SJCRH30 (cell line): ENCODE data around the gene IFFO2. TPM values are rescaled to one million over a fixed set of nuclear protein-coding genes. Genes with fewer than 3 reads are reported as not detected.

Experiments
- DNase-seq, 2 experiments: peaks; one replicate each; pipeline ENCODE4 v3.0.0-alpha.2; 2015 to 2020
- H3K27ac ChIP-seq: fragments of 250-450 bp; sonication (Bioruptor Pico); 2 replicates; pipeline ENCODE4 v1.5.1; 2020; ENCODE audit warnings: mild to moderate bottlenecking, moderate library complexity
- H3K27me3 ChIP-seq: fragments of 250-450 bp; sonication (Bioruptor Pico); 2 replicates; pipeline ENCODE4 v1.5.1; 2020; ENCODE audit warnings: mild to moderate bottlenecking, moderate library complexity
- H3K36me3 ChIP-seq: fragments of 250-450 bp; sonication (Bioruptor Pico); 2 replicates; pipeline ENCODE4 v1.5.1; 2020; ENCODE audit warnings: mild to moderate bottlenecking, moderate library complexity
- H3K4me1 ChIP-seq: fragments of 250-450 bp; sonication (Bioruptor Pico); 2 replicates; pipeline ENCODE4 v1.5.1; 2020; ENCODE audit warnings: mild to moderate bottlenecking, moderate library complexity
- H3K4me3 ChIP-seq: fragments of 250-450 bp; sonication (Bioruptor Pico); 2 replicates; pipeline ENCODE4 v1.5.1; 2020; ENCODE audit warnings: mild to moderate bottlenecking, moderate library complexity
- H3K9me3 ChIP-seq: fragments of 250-450 bp; sonication (Bioruptor Pico); replicated peaks from 2 replicates; pipeline ENCODE4 v1.5.1; 2020; ENCODE audit warnings: mild to moderate bottlenecking, moderate library complexity
- total RNA-seq: library from RNA; depleted of rRNA; stranded (reverse); fragments of >200 nt; shearing (Covaris generic); gene quantifications from 2 replicates; pipeline ENCODE4 v1.2.3, GENCODE V29; 2014

Gene IFFO2
- total RNA-seq, 1 experiment from 2014 or later: 5.9 TPM

DNA sequence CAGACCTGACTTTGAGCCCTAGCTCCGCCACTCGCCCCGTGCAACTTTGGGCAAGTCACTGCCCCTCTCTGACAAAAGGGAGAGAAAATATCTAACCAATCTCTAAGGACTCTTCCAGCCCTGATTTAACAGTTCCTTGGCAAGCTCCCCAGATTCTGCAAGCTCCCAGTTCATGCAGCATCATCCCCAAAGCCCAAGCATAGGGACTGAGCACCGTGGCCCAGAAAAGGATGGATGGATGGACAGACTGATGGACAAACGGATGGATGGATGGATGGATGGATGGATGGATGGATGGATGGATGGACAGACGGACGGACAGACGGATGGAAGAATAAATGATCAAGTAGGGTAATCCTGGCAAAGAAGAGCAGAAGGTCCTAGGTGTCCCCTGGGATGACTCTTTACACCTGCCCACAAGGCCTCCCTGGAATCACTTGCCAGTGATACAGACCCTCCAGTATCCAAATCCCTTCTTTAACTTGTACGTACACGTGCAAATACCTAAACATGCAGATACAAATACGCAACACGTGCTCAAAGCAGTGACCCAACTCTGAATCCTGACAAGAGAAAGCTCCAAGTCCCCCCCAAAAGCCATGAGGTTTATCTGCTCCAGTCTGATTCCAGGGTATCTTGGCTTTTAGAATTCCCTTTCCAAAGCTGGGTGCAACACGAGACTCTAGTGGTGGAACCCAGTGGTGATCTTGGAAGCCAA is 16.0 kb downstream of the IFFO2 start:
- Histone ChIP-seq H3K27me3 (no peaks in the 10 kb centered on the region), H3K4me1 (peaks cover 43% of the 10 kb centered on the region), H3K36me3 (no peaks in the 10 kb centered on the region), H3K27ac (peak overlapping the region; percentile 76), H3K4me3 (no peak overlapping the region), H3K9me3 (no peaks in the 10 kb centered on the region)
- DNase-seq: no peak

DNA sequence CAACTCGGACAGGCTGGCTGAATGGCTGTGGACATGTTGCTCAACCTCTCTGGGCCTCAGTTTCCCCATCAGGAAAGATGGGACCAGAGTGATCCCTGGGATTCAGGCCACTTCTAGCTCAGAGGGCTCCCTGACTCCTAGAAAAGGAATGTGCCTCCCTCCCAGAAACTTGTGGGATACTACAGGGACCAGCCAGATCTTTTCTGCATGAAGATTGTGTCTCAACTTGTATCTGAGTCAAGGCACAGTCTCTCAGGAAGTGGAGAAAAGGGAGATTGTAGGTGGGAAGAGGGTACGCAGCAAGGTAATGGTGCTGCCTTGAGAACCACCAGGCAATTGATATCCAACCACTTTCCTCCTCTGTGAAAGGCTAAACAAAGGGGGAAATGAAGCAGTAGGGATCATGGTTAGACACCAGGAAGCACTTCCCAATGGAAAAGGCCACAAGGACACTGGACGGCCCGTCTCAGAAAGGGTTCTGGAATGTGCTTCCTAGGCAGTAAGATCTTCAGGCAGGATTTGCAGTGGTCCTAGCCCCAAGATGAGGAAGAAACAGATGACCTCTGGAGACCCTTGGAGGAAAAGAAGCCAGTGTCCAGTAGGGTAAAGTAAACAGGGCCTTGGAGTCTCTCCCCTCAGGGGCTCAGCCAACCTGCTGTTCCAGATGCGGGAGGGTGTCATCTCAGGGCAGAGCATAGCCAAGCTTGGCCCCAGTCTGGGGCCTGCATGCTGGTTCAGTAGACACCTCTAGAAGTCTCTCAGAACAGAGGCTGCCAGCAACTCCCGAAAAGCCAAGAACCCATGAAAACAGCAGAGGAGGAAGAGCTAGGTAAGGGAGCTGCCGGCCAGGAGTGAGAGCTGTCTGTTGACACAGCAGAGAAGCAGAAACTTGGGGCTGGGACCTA is 16.8 kb downstream of the IFFO2 start:
- Histone ChIP-seq H3K9me3 (no peaks in the 10 kb centered on the region), H3K4me1 (peaks cover 43% of the 10 kb centered on the region), H3K36me3 (no peaks in the 10 kb centered on the region), H3K27ac (no peak overlapping the region), H3K27me3 (no peaks in the 10 kb centered on the region), H3K4me3 (no peak overlapping the region)
- no peak for DNase-seq

DNA sequence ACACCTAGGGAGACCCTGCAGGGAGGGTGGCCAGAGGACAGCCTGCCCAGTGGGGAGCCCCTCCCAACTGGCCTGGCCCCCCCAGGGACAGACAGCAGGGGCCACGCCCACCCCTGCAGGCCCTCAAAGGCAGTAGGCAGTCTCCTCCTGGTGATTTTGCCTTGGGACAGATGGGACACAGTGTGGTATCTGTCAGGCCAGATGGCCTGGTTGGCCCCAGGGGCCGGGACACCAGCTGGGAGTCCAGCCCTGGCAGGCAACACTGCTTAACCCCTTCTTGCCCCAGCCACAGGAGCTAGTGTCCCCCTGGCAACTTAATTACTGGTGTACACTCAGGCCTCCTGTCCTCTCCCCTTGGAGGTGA is 17.8 kb downstream of the IFFO2 start:
- Histone ChIP-seq H3K4me3 (no peak overlapping the region), H3K27me3 (no peaks in the 10 kb centered on the region), H3K4me1 (peaks cover 43% of the 10 kb centered on the region), H3K9me3 (no peaks in the 10 kb centered on the region), H3K27ac (no peak overlapping the region), H3K36me3 (no peaks in the 10 kb centered on the region)
- peak; percentile 74 to 81 for DNase-seq

DNA sequence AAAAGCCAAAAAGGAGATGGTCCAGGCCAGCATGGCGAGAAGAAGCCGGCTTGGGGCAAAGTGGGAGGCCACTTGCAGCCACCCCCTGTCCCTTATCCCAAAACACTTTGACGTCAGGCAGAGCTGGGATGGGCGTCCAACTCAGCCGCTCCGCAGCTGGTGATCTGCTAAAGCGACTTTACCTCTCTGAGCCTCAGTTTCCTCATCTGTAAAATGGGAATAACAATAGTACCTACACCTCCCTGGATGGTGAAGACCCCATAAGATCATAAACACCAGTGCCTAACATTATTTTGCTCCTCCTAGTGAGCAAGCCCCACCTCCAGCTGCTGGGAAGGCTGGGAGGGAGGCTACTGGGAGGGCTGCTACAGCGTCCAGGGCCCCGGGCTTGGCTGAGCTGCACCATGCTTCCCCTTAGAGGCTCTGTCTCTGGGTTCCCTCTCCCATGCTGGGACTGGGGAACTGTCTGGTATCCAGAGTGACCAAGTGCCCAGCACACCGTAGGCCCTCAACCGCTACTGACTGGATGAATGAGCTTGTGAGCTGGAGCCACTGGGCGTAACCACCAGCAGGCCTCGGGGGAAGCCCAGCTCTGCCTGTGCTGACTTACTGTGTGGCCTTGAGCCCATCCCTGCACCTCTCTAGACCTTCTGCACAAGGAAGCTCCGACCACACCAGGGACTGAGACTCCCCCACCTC is 18.3 kb downstream of the IFFO2 start:
- peak; percentile 57 to 70 for DNase-seq
- no peak overlapping the region for H3K27ac ChIP-seq
- H3K4me1 ChIP-seq: peaks cover 43% of the 10 kb centered on the region
- H3K36me3 ChIP-seq: no peaks in the 10 kb centered on the region
- no peaks in the 10 kb centered on the region for H3K27me3 ChIP-seq
- no peak overlapping the region for H3K4me3 ChIP-seq
- no peaks in the 10 kb centered on the region for H3K9me3 ChIP-seq

DNA sequence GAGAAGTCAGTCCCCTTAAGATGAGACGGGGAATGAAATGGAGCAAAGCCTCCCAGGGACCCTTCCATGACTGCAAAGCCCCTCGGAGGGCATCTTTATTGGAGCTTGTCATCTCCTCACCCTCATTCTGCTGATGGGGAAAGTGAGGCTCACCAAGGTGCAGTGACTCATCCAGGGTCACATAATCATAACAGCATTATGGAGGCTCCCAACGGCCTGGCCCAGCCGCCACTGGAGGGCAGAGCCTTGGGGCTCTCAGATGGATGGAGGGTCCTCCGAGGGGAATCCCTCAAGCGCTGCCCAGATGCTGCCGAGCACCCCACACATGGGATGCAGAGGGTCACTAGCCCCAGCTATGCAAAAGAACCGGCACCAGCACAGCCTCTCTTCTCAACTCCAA is 18.9 kb downstream of the IFFO2 start:
- DNase-seq: no peak
- H3K27me3 ChIP-seq: no peaks in the 10 kb centered on the region
- no peak overlapping the region for H3K4me3 ChIP-seq
- H3K36me3 ChIP-seq: no peaks in the 10 kb centered on the region
- H3K27ac ChIP-seq: no peak overlapping the region
- H3K9me3 ChIP-seq: no peaks in the 10 kb centered on the region
- peaks cover 43% of the 10 kb centered on the region for H3K4me1 ChIP-seq

DNA sequence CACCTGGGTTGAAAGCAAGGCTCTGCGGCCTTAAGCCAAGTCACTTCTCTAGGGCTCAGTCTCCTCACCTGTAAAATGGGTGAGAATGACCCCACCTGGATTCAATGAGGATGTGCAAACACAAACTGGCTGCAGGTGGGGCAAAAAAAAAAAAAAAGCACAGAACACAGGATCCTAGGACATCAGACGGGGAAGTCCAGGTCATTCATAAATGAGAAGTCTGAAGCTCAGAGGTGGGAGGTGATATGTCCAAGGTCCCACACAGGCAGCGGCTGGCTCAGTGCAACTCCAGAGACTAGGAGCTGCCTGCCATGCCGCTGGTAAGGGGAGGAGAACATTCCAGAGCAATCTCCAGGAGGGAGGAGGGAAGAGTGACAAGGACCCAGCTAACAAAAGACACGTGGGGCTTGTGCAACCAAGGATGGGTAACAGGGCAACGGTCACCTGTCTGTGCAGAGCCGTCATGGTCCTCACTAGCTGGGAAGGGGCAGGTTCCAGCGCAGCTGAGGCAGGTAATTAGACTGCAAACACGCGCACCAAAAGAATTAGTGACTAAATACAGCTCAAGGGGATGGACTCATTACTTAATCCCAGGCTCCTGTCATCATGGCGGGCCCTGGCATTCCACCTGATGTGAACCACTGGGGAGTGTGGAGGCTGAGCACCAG is 19.5 kb downstream of the IFFO2 start:
- no peaks in the 10 kb centered on the region for H3K36me3 ChIP-seq
- no peaks in the 10 kb centered on the region for H3K27me3 ChIP-seq
- H3K27ac ChIP-seq: no peak overlapping the region
- no peak overlapping the region for H3K4me3 ChIP-seq
- no peaks in the 10 kb centered on the region for H3K9me3 ChIP-seq
- peaks cover 39% of the 10 kb centered on the region for H3K4me1 ChIP-seq
- no peak for DNase-seq

DNA sequence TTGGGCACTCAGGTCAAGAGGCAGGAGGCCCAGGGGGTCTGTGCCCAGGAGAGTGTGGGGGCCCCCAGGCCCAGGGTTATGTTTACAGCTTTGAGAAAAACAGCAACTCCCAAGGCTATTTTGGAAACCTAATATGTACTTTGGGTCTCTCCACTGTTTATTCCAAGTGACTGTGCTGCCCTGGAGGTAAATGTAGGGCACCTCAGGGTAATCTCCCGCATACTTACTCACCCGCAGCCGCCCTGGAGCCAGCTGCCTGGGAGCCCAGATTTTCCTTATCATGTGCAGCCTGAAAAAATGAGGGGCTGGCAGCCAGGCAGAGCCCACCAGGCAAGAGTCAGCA is 20.0 kb downstream of the IFFO2 start:
- Histone ChIP-seq H3K4me3 (no peak overlapping the region), H3K4me1 (peaks cover 34% of the 10 kb centered on the region), H3K36me3 (no peaks in the 10 kb centered on the region), H3K27ac (no peak overlapping the region), H3K27me3 (no peaks in the 10 kb centered on the region), H3K9me3 (no peaks in the 10 kb centered on the region)
- no peak for DNase-seq

DNA sequence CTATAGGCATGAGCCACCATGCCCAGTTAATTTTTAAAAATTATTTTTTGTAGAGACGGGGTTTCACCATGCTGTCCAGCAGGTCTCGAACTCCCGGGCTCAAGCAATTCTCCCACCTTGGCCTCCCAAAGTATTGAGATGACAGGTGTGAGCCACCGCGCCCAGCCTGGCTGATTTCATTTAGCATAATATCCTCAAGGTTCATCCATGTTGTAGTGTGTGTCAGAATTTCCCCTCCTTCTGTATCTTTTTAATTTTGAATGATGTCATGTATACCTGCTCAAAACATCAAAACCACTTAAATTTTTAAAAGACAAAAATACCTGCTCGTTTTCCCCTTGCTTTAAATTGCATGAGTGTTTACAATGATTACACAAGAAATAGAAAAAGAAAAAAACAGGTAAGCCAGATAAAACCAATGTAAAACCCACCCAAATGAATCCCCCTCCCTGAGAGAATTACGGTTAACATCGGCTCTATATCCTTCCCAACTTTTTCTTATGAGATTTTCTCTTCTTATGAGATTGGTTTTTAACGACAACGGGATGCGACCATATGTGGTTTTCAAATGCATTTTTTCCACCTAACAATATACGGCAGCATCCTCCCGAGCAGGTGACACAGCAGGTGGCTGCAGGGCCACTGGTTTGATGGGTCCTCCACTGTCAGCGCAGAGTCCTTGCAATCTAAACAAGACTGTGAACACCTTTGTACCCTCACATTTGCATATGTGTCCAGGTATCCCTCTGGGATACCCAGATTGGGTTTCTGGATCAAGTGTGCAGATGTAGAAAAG is 22.1 kb downstream of the IFFO2 start:
- Histone ChIP-seq H3K27me3 (peaks cover 3% of the 10 kb centered on the region; the same call in 1 of the 2 replicates), H3K9me3 (no peaks in the 10 kb centered on the region), H3K4me1 (peaks cover 21% of the 10 kb centered on the region), H3K27ac (no peak overlapping the region), H3K4me3 (no peak overlapping the region), H3K36me3 (no peaks in the 10 kb centered on the region)
- DNase-seq: no peak

DNA sequence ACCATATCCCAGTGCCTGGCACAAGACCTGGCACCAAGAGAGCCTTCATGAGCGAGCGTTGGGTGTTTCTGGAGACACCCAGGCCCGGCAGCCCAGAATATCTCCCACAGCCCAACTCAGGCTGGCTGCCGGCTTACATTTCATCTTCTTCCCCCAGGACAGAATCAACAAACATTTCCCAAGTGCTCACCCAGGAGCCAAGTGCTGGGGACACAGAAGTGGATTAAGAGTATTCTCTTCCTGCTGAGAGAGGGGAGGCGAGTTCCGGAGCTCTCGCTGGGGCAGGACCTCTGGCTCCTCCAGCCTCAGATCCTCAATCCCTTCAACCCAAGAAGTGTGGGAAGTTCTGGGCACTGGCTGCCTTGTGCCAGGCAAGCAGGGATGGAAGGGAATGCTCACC is 23.6 kb downstream of the IFFO2 start:
- H3K9me3 ChIP-seq: no peaks in the 10 kb centered on the region
- no peak for DNase-seq
- H3K36me3 ChIP-seq: no peaks in the 10 kb centered on the region

DNA sequence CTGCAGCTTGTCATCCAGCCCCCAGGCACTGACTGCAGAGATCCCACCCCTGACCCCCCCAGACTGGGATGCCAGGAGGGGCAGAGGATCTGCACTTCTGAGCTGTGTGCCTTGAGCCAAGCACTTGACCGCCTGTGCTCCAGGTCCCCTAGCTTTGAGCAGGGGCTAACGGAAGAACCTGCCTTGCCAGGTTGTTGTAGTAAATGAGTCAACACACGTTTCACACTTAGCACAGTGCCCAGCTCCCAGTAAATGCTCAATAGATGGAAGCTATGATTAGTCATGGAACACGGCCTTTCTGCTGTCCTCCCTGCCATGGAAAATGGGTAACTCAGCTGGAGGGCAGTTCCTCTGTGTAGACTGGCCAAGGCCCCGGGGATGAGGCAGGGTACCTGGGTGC is 24.1 kb downstream of the IFFO2 start:
- H3K9me3 ChIP-seq: no peaks in the 10 kb centered on the region
- H3K27ac ChIP-seq: no peak overlapping the region
- H3K4me3 ChIP-seq: no peak overlapping the region
- H3K4me1 ChIP-seq: peaks cover 18% of the 10 kb centered on the region
- peaks cover 3% of the 10 kb centered on the region; the same call in 1 of the 2 replicates for H3K27me3 ChIP-seq
- no peak for DNase-seq
- H3K36me3 ChIP-seq: no peaks in the 10 kb centered on the region

More for the DNA sequence above, 23.6 kb downstream of the IFFO2 start:
- peaks cover 13% of the 10 kb centered on the region for H3K4me1 ChIP-seq
- H3K27me3 ChIP-seq: peaks cover 3% of the 10 kb centered on the region; the same call in 1 of the 2 replicates
- no peak overlapping the region for H3K27ac ChIP-seq
- no peak overlapping the region for H3K4me3 ChIP-seq

DNA sequence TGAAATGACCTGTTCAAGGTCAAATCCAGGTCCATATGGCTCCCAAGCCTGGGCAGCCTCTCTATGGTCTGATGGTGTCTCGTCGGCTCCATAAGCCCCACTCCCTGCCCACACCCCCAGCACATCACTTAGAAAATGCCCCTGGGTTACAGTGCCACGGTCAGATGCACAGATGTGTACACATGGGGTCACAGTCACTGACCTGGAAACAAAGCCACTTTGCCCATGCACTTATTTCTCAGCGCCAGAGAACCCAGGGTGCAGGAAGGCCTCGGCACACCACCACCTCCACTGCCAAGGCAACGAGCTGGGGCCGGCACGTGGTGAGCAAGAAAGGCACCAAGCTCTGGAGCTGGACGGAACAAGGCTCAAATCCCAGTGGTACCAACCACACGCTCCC is 24.7 kb downstream of the IFFO2 start:
- Histone ChIP-seq H3K27ac (no peak overlapping the region), H3K27me3 (peaks cover 3% of the 10 kb centered on the region; the same call in 1 of the 2 replicates), H3K9me3 (no peaks in the 10 kb centered on the region), H3K4me1 (peaks cover 24% of the 10 kb centered on the region), H3K36me3 (no peaks in the 10 kb centered on the region), H3K4me3 (no peak overlapping the region)
- no peak for DNase-seq

DNA sequence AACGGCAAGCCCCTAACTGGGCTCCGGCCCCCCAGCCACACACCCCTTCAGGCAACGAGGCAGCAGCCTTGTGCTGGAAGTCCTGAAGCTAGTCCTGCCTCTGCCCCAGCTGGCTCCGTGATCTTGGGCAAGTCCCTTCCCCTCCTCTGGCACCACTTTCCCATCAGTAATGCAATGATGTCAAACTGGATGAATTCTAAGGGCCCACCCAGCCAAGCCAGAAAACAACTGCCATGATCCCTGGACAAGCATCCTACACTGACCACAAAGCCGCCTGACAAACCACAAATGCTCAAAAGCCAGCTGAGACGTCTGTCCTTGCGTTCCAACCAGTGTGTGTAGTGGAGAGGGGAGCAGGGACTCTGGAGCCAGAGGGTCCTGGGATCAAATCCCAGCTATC is 26.8 kb downstream of the IFFO2 start:
- no peak overlapping the region for H3K4me3 ChIP-seq
- H3K4me1 ChIP-seq: peaks cover 34% of the 10 kb centered on the region
- DNase-seq: peak; percentile 81 to 84
- H3K27me3 ChIP-seq: peaks cover 3% of the 10 kb centered on the region; the same call in 1 of the 2 replicates
- no peaks in the 10 kb centered on the region for H3K36me3 ChIP-seq
- no peak overlapping the region for H3K27ac ChIP-seq
- no peaks in the 10 kb centered on the region for H3K9me3 ChIP-seq

DNA sequence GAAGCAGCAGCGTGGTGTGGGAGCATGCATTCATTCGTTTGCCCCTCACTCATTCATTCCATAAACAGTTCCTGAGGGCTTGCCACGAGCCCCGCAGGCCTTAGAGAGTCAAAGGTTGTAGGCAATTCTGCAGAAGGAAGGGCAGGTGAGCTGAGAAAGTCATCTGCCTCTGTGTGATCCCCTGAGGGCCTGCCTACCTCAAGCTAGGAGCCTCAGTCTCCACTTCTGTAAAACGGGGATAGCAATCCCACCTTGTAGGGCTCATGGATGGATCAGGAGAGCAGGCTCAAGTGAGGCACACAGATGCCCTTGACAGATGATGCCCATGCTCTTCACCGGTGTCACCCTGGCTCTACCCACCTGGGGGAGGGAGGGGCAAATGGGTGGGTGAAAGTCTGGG is 27.5 kb downstream of the IFFO2 start:
- Histone ChIP-seq H3K27ac (no peak overlapping the region), H3K4me3 (no peak overlapping the region), H3K4me1 (peaks cover 41% of the 10 kb centered on the region)

DNA sequence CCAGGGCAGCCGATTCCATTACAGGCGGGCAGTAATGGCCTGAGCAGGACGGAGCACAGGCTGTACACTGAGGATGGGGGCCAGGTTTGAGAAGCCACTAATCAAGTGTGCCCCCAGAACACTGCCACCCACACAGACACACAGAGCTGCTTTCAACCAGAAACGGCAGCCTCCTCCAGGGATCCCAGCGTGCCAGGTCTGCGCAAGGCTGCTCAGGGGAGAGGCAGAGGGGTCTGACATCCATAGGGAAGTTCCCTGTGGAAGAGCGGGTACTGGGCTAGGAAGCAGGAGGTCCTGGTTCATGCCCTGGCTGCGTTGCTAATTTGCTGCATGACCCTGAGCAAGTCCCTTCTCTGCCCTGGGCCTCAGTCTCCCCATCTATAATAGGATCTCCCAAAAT is 28.1 kb downstream of the IFFO2 start:
- Histone ChIP-seq H3K27ac (no peak overlapping the region), H3K9me3 (no peaks in the 10 kb centered on the region), H3K4me1 (peaks cover 47% of the 10 kb centered on the region), H3K36me3 (no peaks in the 10 kb centered on the region), H3K27me3 (peaks cover 3% of the 10 kb centered on the region; the same call in 1 of the 2 replicates), H3K4me3 (no peak overlapping the region)
- DNase-seq: no peak

More for the DNA sequence above, 27.5 kb downstream of the IFFO2 start:
- no peak for DNase-seq
- Histone ChIP-seq H3K9me3 (no peaks in the 10 kb centered on the region), H3K27me3 (peaks cover 3% of the 10 kb centered on the region; the same call in 1 of the 2 replicates), H3K36me3 (no peaks in the 10 kb centered on the region)
